ENCODE data around the gene PRSS1. TPM values are rescaled to one million over a fixed set of nuclear protein-coding genes. Genes with fewer than 3 reads are reported as not detected.
"Not testable (repeated sequence)": the region's sequence is repeated elsewhere in the genome, so short reads cannot be mapped to it uniquely, and the experiment has no call there.

PRSS1 gene
- total and polyA plus RNA-seq, 2 donors (not counting 3 experiments of a cell fraction or from before 2014, with no cell fraction given): not detected

DNA sequence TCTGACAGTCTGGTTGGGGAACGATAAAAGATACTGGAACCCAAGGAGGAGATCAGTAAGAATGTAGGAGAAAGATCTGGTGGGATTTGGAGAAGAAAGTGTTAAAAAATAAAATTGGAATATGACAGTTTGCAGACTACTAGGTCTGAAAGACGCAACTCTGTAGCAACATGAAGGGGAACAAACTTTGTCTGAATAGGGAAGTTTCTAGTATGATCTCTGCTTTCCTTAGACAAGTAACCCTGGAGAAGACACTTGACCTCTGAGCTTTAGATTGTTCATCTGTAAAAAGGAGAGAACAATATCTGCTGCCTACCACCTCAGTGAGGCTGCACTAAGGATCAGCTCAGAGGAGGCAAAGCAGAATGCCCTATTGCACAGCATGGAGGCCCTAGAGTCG lies 3.0 kb upstream of the PRSS1 start:
- no peak overlapping the region for H3K27ac ChIP-seq (ENCODE audit: insufficient read depth, low read depth, low read length)
- H3K9ac ChIP-seq (replicated peaks; ENCODE audit: extremely low read depth, insufficient read depth, low read length): no peak overlapping the region
- no TSS peak for BruUV-seq (replicated peaks)
- H3K36me3 ChIP-seq (ENCODE audit: control insufficient read depth in 2 of 2, extremely low read depth in 1 of 2, insufficient read depth in 2 of 2, low read length in 2 of 2): no peaks in the 10 kb centered on the region
- no peaks in the 10 kb centered on the region for H3K9me1 ChIP-seq (replicated peaks; ENCODE audit: control insufficient read depth, extremely low read depth, insufficient read depth, low read length)
- no peaks in the 10 kb centered on the region for H3K9me3 ChIP-seq (replicated peaks; ENCODE audit: control insufficient read depth, insufficient read depth, low read length)
- TF ChIP-seq FOS (IDR thresholded peaks at IDR 0.05; ENCODE audit: borderline replicate concordance, insufficient read depth, low read length) (no peak), POLR2AphosphoS5 (IDR thresholded peaks at IDR 0.05; ENCODE audit: insufficient read depth, low read depth, low read length) (no peak), JUN (IDR thresholded peaks at IDR 0.05; ENCODE audit: borderline replicate concordance, insufficient read depth, insufficient read length, low read depth) (no peak), MYC (IDR thresholded peaks at IDR 0.05; ENCODE audit: low read depth, low read length) (no peak)
- TF ChIP-seq, protein P1, sequence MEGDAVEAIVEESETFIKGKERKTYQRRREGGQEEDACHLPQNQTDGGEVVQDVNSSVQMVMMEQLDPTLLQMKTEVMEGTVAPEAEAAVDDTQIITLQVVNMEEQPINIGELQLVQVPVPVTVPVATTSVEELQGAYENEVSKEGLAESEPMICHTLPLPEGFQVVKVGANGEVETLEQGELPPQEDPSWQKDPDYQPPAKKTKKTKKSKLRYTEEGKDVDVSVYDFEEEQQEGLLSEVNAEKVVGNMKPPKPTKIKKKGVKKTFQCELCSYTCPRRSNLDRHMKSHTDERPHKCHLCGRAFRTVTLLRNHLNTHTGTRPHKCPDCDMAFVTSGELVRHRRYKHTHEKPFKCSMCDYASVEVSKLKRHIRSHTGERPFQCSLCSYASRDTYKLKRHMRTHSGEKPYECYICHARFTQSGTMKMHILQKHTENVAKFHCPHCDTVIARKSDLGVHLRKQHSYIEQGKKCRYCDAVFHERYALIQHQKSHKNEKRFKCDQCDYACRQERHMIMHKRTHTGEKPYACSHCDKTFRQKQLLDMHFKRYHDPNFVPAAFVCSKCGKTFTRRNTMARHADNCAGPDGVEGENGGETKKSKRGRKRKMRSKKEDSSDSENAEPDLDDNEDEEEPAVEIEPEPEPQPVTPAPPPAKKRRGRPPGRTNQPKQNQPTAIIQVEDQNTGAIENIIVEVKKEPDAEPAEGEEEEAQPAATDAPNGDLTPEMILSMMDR (IDR thresholded peaks at IDR 0.05; ENCODE audit: extremely low read depth in 1 of 2, insufficient read depth in 1 of 2, low read depth in 1 of 2, low read length in 2 of 2): no peak
- H2AFZ ChIP-seq (ENCODE audit: low read depth, low read length): no peak overlapping the region
- DNase-seq (ENCODE audit: low read depth, low spot score) (no peak), FAIRE-seq (no peak)
- ChIA-PET CTCF (interaction anchor here (2.1 kb wide), 1 partner anchor 37 kb away, joined by 5 read pairs; no protein-coding TSS in a partner anchor), POLR2A (no interaction called here)
- peaks cover 8 to 13% of the 10 kb centered on the region in 2 experiments for H3K27me3 ChIP-seq (ENCODE audit: control insufficient read depth in 2 of 2, insufficient read depth in 2 of 2, low read length in 2 of 2)
- H3K4me1 ChIP-seq (ENCODE audit: control insufficient read depth, extremely low read depth, insufficient read depth, low read length): no peaks in the 10 kb centered on the region
- no peak overlapping the region for H3K4me2 ChIP-seq (ENCODE audit: insufficient read depth, low read length)
- H3K79me2 ChIP-seq (ENCODE audit: control insufficient read depth, insufficient read depth, low read length): no peaks in the 10 kb centered on the region
- H4K20me1 ChIP-seq (replicated peaks; ENCODE audit: control insufficient read depth, extremely low read depth, insufficient read depth, low read length): no peaks in the 10 kb centered on the region
- dilution Hi-C loops (cut with MboI; ENCODE audit: extremely low pct_ligation_motif_present, low sequenced_read_pairs): no loop called here
- intact Hi-C loops (cut with micrococcal nuclease): no loop called here
- H3K4me3 ChIP-seq (replicated peaks in 1 of 3; ENCODE audit: insufficient read depth in 1 of 3, low read depth in 1 of 3, low read length in 3 of 3): no peak overlapping the region

DNA sequence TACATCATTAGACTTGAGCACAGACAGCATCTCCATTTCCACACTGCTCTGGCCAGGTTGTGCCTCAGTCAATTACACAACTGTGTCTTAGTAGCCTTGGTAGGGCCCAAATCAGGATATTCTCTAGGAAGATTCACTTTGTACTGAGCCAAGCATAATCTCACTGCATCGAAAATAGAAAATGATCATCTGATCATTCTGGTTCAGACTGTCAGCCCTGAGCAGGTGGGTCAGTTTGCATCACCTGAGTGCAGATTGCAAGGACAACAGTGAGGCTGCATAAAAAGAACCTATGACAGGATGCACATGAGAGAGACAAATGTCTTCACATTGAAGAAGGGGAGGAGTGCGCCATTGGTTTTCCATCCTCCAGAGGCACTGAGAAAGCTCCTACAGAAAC lies 862 bp upstream of the PRSS1 start:
- not testable (repeated sequence) for H3K36me3 ChIP-seq (ENCODE audit: control insufficient read depth in 2 of 2, extremely low read depth in 1 of 2, insufficient read depth in 2 of 2, low read length in 2 of 2)

More for the DNA sequence above, 862 bp upstream of the PRSS1 start:
- H3K9ac ChIP-seq (replicated peaks; ENCODE audit: extremely low read depth, insufficient read depth, low read length); H3K4me2 ChIP-seq (ENCODE audit: insufficient read depth, low read length); H3K4me3 ChIP-seq (replicated peaks in 1 of 3; ENCODE audit: insufficient read depth in 1 of 3, low read depth in 1 of 3, low read length in 3 of 3); H2AFZ ChIP-seq (ENCODE audit: low read depth, low read length); H3K4me1 ChIP-seq (ENCODE audit: control insufficient read depth, extremely low read depth, insufficient read depth, low read length); CTCF ChIA-PET; H4K20me1 ChIP-seq (replicated peaks; ENCODE audit: control insufficient read depth, extremely low read depth, insufficient read depth, low read length); dilution Hi-C loops (cut with MboI; ENCODE audit: extremely low pct_ligation_motif_present, low sequenced_read_pairs); H3K9me1 ChIP-seq (replicated peaks; ENCODE audit: control insufficient read depth, extremely low read depth, insufficient read depth, low read length); H3K9me3 ChIP-seq (replicated peaks; ENCODE audit: control insufficient read depth, insufficient read depth, low read length); DNase-seq (ENCODE audit: low read depth, low spot score); BruUV-seq (replicated peaks); H3K27ac ChIP-seq (ENCODE audit: insufficient read depth, low read depth, low read length); H3K79me2 ChIP-seq (ENCODE audit: control insufficient read depth, insufficient read depth, low read length); FAIRE-seq; intact Hi-C loops (cut with micrococcal nuclease); POLR2A ChIA-PET: not testable (repeated sequence)
- H3K27me3 ChIP-seq (ENCODE audit: control insufficient read depth in 2 of 2, insufficient read depth in 2 of 2, low read length in 2 of 2): peaks cover 5 to 11% of the 10 kb centered on the region in 2 experiments

Measured in endothelial cell of umbilical vein (primary cell).